Left renal cortex interstitium (tissue), 4 donors: Measurements from ENCODE around the gene SNX27. TPM values are rescaled to one million over a fixed set of nuclear protein-coding genes. Genes with fewer than 3 reads are reported as not detected.

Experiments
- polyA plus RNA-seq, 4 donors: library from polyadenylated mRNA; unstranded; fragments of 120-200 nt; gene quantifications; one replicate each; pipeline ENCODE4 v1.2.1, GENCODE V29; 2013; ENCODE audit not compliant: insufficient read length in 4 of 4

The SNX27 gene
- polyA plus RNA-seq, 4 donors: 16.3 to 29.6 (median 23.0) TPM

Other genes with a start within 250 kb of the SNX27 start
- 10 to 100 TPM; 52.1 to 60.5 (median 52.9) TPM for gene SELENBP1, start 239.3 kb upstream of the SNX27 start, polyA plus RNA-seq
- gene PSMB4, start 212.5 kb upstream of the SNX27 start, polyA plus RNA-seq: 100 to 1,000 TPM; 238 to 292 (median 254) TPM
- gene POGZ, start 152.6 kb upstream of the SNX27 start, polyA plus RNA-seq: 100 to 1,000 TPM in 2 of 4 donors, 10 to 100 TPM in 2; 75.0 to 170 (median 125) TPM
- gene CGN, start 100.7 kb upstream of the SNX27 start, polyA plus RNA-seq: 10 to 100 TPM; 28.3 to 53.4 (median 44.4) TPM
- gene TUFT1, start 71.7 kb upstream of the SNX27 start, polyA plus RNA-seq: 10 to 100 TPM; 11.0 to 14.2 (median 11.6) TPM
- under 1 TPM; 0.20 to 0.77 (median 0.46) TPM for gene CELF3, start 104.8 kb downstream of the SNX27 start, polyA plus RNA-seq
- under 1 TPM in 1 of 4 donors, not detected in 3; 0.38 TPM for gene RIIAD1, start 109.5 kb downstream of the SNX27 start, polyA plus RNA-seq
- 100 to 1,000 TPM; 105 to 116 (median 114) TPM for gene MRPL9, start 151.4 kb downstream of the SNX27 start, polyA plus RNA-seq
- 10 to 100 TPM in 1 of 4 donors, 1 to 10 TPM in 3; 7.9 to 11.7 (median 8.9) TPM for gene TDRKH, start 178.4 kb downstream of the SNX27 start, polyA plus RNA-seq
- gene LINGO4, start 193.4 kb downstream of the SNX27 start, polyA plus RNA-seq: not detected
- 1 to 10 TPM in 3 of 4 donors, under 1 TPM in 1; 0.95 to 1.6 (median 1.1) TPM for gene RORC, start 219.8 kb downstream of the SNX27 start, polyA plus RNA-seq
- gene C2CD4D, start 227.8 kb downstream of the SNX27 start, polyA plus RNA-seq: under 1 TPM; 0.20 to 0.46 (median 0.32) TPM
- under 1 TPM; 0.41 to 0.82 (median 0.82) TPM for gene THEM5, start 241.7 kb downstream of the SNX27 start, polyA plus RNA-seq